Stomach (tissue), 9 donors: ENCODE data around the gene TRIML1. TPM values are rescaled to one million over a fixed set of nuclear protein-coding genes. Genes with fewer than 3 reads are reported as not detected.
A peak's percentile ranks its signal among the peaks of the same experiment; 100 is the strongest.

Source experiments
- DNase-seq, 2 donors: peaks; one replicate each; pipeline versions ENCODE4 v3.0.0 to v3.0.0-alpha.2; 2013 to 2019
- H3K27ac ChIP-seq, 5 donors: fragments of 200-600 bp in 4 of 5; sonication (generic) in 4 of 5; one replicate each; pipeline ENCODE4 v1.5.1; 2013 to 2019; ENCODE audit warnings: mild to moderate bottlenecking in 1 of 5, moderate library complexity in 1 of 5
- H3K27me3 ChIP-seq, 3 donors: fragments of 200-600 bp; sonication (generic); one replicate each; pipeline ENCODE4 v1.5.1; 2017 to 2019; ENCODE audit warnings: mixed run types in 1 of 3
- H3K36me3 ChIP-seq, 4 donors: fragments of 200-600 bp; sonication (generic); 1 replicate in 3 of 4; 2 replicates in 1 of 4; pipeline ENCODE4 v1.5.1; 2016 to 2019
- H3K4me1 ChIP-seq, 4 donors: fragments of 200-600 bp; sonication (generic); one replicate each; pipeline ENCODE4 v1.5.1; 2016 to 2019
- H3K4me3 ChIP-seq, 4 donors: fragments of 200-600 bp; sonication (generic) in 3 of 4; one replicate each; pipeline ENCODE4 v1.5.1; 2016 to 2019; ENCODE audit warnings: mild to moderate bottlenecking in 1 of 4
- H3K9me3 ChIP-seq, 4 donors: fragments of 200-600 bp; sonication (generic); one replicate each; pipeline ENCODE4 v1.5.1; 2016 to 2019
- CTCF ChIP-seq, 7 experiments: fragments of 450-650 bp in 4 of 7; fragments of 200-600 bp in 3 of 7; sonication (generic) in 3 of 7; IDR thresholded peaks; one replicate each; pipeline ENCODE4 v1.5.1; 2016 to 2019; ENCODE audit warnings: antibody characterized with exemption in 7 of 7, control low read depth in 2 of 7, mild to moderate bottlenecking in 1 of 7
- EP300 ChIP-seq: sonication (generic); formaldehyde crosslinking; IDR thresholded peaks from one replicate; pipeline ENCODE4 v1.6.1; 2017; ENCODE audit warnings: antibody characterized with exemption
- POLR2A ChIP-seq, 4 donors: fragments of 450-650 bp; IDR thresholded peaks; one replicate each; pipeline ENCODE4 v1.6.1; 2016; ENCODE audit warnings: antibody characterized with exemption in 4 of 4, control low read depth in 2 of 4, mild to moderate bottlenecking in 1 of 4, moderate library complexity in 1 of 4
- POLR2AphosphoS5 ChIP-seq, 3 donors: sonication (generic); formaldehyde crosslinking; IDR thresholded peaks; one replicate each; pipeline ENCODE4 v1.6.1; 2016; ENCODE audit warnings: antibody characterized with exemption in 3 of 3
- WGBS, 5 donors: extraction: QIAGEN DNeasy Blood & Tissue Kit in 3 of 5; methylation state at CpG; one replicate each; pipeline versions ENCODE4 v1.1.5 to v1.1.7; 2013 to 2018; 5-methylcytosine and 5-hydroxymethylcytosine counted together
- intact Hi-C: fragments of 100-400 bp; cut with DNase I; formaldehyde crosslinking; loops from one replicate; pipeline ENCODE4 v1.15.1; 2023; ENCODE audit warnings: low total_unique reads
- polyA plus RNA-seq, 3 donors: library from polyadenylated mRNA; stranded (reverse); fragments of 200-250 nt; gene quantifications; one replicate each; pipeline ENCODE4 v1.2.3, GENCODE V29; 2013
- total RNA-seq, 5 donors: library from RNA; depleted of rRNA; stranded (reverse); fragments of >200 nt; gene quantifications; one replicate each; pipeline versions ENCODE4 v1.1.0 to v1.2.3, GENCODE V29; 2014 to 2016
- donor health status: healthy with polysubstance abuse.
- donor health status: Bipolar disorder and iron deficiency.
- donor health status: healthy.

The TRIML1 gene
- total and polyA plus RNA-seq, 8 donors: not detected

GRCh38 chr4:188178806-188179205 lies 39.6 kb downstream of the TRIML1 start:
- peaks cover 0 to 22% (median 1%) of the 10 kb centered on the region in 4 donors for H3K9me3 ChIP-seq
- no peak overlapping the region for H3K27ac ChIP-seq
- no peaks in the 10 kb centered on the region for H3K4me1 ChIP-seq
- TF ChIP-seq CTCF (IDR thresholded peaks at IDR 0.05): no peak
- TF ChIP-seq EP300: no peak
- TF ChIP-seq POLR2A (IDR thresholded peaks at IDR 0.05): no peak
- TF ChIP-seq POLR2AphosphoS5 (IDR thresholded peaks at IDR 0.05): no peak
- intact Hi-C loops: no loop called here
- H3K4me3 ChIP-seq: no peak overlapping the region
- no peak for DNase-seq
- H3K27me3 ChIP-seq: no peaks in the 10 kb centered on the region
- 89 to 97% (median 92%) methylated on average over 6 to 28 of the region's 28 CpGs for WGBS, 5 donors
- H3K36me3 ChIP-seq: no peaks in the 10 kb centered on the region

GRCh38 chr4:188187106-188187505 lies 47.9 kb downstream of the TRIML1 start:
- Histone ChIP-seq H3K27ac (no peak overlapping the region), H3K4me1 (no peaks in the 10 kb centered on the region), H3K27me3 (no peaks in the 10 kb centered on the region), H3K36me3 (no peaks in the 10 kb centered on the region), H3K9me3 (peaks cover 0 to 9% (median 3%) of the 10 kb centered on the region in 4 donors), H3K4me3 (no peak overlapping the region)
- TF ChIP-seq POLR2A (IDR thresholded peaks at IDR 0.05): no peak
- no peak for TF ChIP-seq CTCF (IDR thresholded peaks at IDR 0.05)
- no peak for TF ChIP-seq EP300
- TF ChIP-seq POLR2AphosphoS5 (IDR thresholded peaks at IDR 0.05): no peak
- DNase-seq: no peak
- 74 to 89% (median 79%) methylated on average over 2 of the region's 2 CpGs for WGBS, 5 donors
- intact Hi-C loops: no loop called here

- intact Hi-C loops: no loop called here
- H3K27me3 ChIP-seq: no peaks in the 10 kb centered on the region
- TF ChIP-seq CTCF (IDR thresholded peaks at IDR 0.05) (no peak), EP300 (no peak), POLR2A (IDR thresholded peaks at IDR 0.05) (no peak), POLR2AphosphoS5 (IDR thresholded peaks at IDR 0.05) (no peak)
- WGBS, 5 donors: 45 to 69% (median 66%) methylated on average over 3 of the region's 3 CpGs
- no peaks in the 10 kb centered on the region for H3K36me3 ChIP-seq
- H3K9me3 ChIP-seq: no peaks in the 10 kb centered on the region
- no peak overlapping the region for H3K4me3 ChIP-seq
- H3K27ac ChIP-seq: no peak overlapping the region
- no peaks in the 10 kb centered on the region for H3K4me1 ChIP-seq
- DNase-seq: peak in 1 of 2 donors; percentile 28
Observed at GRCh38 chr4:188190461-188190860, 51.2 kb downstream of the TRIML1 start.

- DNase-seq: no peak
- TF ChIP-seq EP300 (no peak), CTCF (IDR thresholded peaks at IDR 0.05) (no peak), POLR2AphosphoS5 (IDR thresholded peaks at IDR 0.05) (no peak), POLR2A (IDR thresholded peaks at IDR 0.05) (no peak)
- 84 to 91% (median 87%) methylated on average over 5 of the region's 5 CpGs for WGBS, 5 donors
- Histone ChIP-seq H3K4me3 (no peak overlapping the region), H3K36me3 (no peaks in the 10 kb centered on the region), H3K4me1 (peaks cover 0 to 6% (median 0%) of the 10 kb centered on the region in 4 donors), H3K27ac (no peak overlapping the region), H3K27me3 (no peaks in the 10 kb centered on the region), H3K9me3 (peaks cover 0 to 7% (median 2%) of the 10 kb centered on the region in 4 donors)
- intact Hi-C loops: no loop called here
Observed at GRCh38 chr4:188194421-188194820, 55.2 kb downstream of the TRIML1 start.
